ENCODE results near the gene TPX2. TPM values are rescaled to one million over a fixed set of nuclear protein-coding genes. Genes with fewer than 3 reads are reported as not detected.

The TPX2 gene
- total RNA-seq, 4 donors from 2014 or later = 4.4 to 11.2 (median 9.7) TPM

- TF ChIP-seq EP300 (IDR thresholded peaks at IDR 0.05) (no peak), POLR2AphosphoS5 (IDR thresholded peaks at IDR 0.05) (no peak), POLR2A (IDR thresholded peaks at IDR 0.05) (no peak)
- TF ChIP-seq, protein P1, sequence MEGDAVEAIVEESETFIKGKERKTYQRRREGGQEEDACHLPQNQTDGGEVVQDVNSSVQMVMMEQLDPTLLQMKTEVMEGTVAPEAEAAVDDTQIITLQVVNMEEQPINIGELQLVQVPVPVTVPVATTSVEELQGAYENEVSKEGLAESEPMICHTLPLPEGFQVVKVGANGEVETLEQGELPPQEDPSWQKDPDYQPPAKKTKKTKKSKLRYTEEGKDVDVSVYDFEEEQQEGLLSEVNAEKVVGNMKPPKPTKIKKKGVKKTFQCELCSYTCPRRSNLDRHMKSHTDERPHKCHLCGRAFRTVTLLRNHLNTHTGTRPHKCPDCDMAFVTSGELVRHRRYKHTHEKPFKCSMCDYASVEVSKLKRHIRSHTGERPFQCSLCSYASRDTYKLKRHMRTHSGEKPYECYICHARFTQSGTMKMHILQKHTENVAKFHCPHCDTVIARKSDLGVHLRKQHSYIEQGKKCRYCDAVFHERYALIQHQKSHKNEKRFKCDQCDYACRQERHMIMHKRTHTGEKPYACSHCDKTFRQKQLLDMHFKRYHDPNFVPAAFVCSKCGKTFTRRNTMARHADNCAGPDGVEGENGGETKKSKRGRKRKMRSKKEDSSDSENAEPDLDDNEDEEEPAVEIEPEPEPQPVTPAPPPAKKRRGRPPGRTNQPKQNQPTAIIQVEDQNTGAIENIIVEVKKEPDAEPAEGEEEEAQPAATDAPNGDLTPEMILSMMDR (IDR thresholded peaks at IDR 0.05) = no peak
- 94% methylated on average over 6 of the region's 6 CpGs for WGBS
These were observed 21.6 kb downstream of the TPX2 start for GRCh38 chr20:31760519-31761240.

DNA sequence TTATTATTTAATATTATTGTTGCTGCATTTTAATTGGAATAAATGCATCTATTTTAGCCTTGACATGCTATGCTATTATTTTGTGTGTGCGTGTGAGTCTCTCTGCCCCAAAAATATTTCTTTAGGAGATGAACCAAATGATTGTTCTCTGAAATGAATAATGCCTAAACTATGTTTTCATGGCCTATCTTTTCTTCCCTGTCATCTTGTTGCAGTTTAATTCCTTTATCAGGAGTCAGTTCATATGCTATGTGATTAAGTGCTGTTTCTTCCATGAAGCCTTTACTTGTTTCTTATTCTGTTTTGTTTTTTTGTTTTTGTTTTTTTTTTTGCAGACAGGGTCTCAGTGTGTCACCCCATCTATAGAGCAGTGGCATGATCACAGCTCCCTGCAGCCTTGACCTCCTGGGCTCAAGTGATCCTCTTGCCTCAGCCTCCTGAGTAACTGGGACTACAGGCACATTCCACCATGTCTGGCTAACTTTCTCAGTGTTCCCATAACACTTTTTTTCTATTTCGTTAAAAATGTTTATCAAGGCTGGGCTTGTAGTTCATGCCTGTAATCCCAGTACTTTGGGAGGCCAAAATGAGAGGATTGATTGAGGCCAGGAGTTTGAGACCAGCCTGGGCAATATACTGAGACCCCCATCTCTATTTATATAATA, 25.7 kb downstream of the TPX2 start:
- no peaks in the 10 kb centered on the region for H3K4me1 ChIP-seq
- TF ChIP-seq EP300 (IDR thresholded peaks at IDR 0.05) (no peak), POLR2A (IDR thresholded peaks at IDR 0.05) (no peak), POLR2AphosphoS5 (IDR thresholded peaks at IDR 0.05) (no peak)
- TF ChIP-seq, protein P1 (IDR thresholded peaks at IDR 0.05) = no peak
- no peak overlapping the region for H3K27ac ChIP-seq
- no peaks in the 10 kb centered on the region for H3K27me3 ChIP-seq
- no peaks in the 10 kb centered on the region for H3K9me3 ChIP-seq
- 86% methylated on average over 2 of the region's 2 CpGs for WGBS
- no peak overlapping the region for H3K4me3 ChIP-seq
- DNase-seq (ENCODE audit: low spot score in 2 of 2) = no peak
- H3K36me3 ChIP-seq = no peaks in the 10 kb centered on the region

More at GRCh38 chr20:31760519-31761240, 21.6 kb downstream of the TPX2 start:
- Histone ChIP-seq H3K27me3 (no peaks in the 10 kb centered on the region), H3K4me3 (no peak overlapping the region), H3K36me3 (no peaks in the 10 kb centered on the region), H3K27ac (no peak overlapping the region), H3K9me3 (no peaks in the 10 kb centered on the region), H3K4me1 (no peaks in the 10 kb centered on the region)
- no peak for DNase-seq (ENCODE audit: low spot score in 2 of 2)

DNA sequence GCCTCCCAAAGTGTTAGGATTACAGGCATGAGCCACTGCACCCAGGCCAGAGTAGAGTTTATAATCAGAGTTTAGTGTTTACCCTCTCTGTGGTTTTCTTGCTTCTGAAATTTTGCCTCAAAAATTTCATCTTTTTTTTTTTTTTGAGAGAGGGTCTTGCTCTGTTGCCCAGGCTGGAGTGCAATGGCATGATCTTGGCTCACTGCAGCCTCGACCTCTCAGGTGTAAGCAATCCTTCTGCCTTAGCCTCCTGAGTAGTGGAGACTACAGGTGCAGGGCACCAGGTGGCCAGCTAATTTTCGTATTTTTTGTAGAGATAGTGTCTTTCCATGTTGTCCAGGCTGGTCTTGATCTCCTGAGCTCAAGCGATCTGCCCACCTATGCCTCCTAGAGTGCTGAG, 28.7 kb downstream of the TPX2 start:
- TF ChIP-seq POLR2AphosphoS5 (IDR thresholded peaks at IDR 0.05) (no peak), POLR2A (IDR thresholded peaks at IDR 0.05) (no peak), EP300 (IDR thresholded peaks at IDR 0.05) (no peak)
- TF ChIP-seq, protein P1 (IDR thresholded peaks at IDR 0.05) = no peak

GRCh38 chr20:31769681-31770080, 30.6 kb downstream of the TPX2 start:
- TF ChIP-seq, protein P1 (IDR thresholded peaks at IDR 0.05) = no peak
- TF ChIP-seq POLR2AphosphoS5 (IDR thresholded peaks at IDR 0.05) = no peak
- TF ChIP-seq POLR2A (IDR thresholded peaks at IDR 0.05) = no peak
- no peak for TF ChIP-seq EP300 (IDR thresholded peaks at IDR 0.05)
- Histone ChIP-seq H3K9me3 (no peaks in the 10 kb centered on the region), H3K4me3 (no peak overlapping the region), H3K4me1 (no peaks in the 10 kb centered on the region), H3K36me3 (no peaks in the 10 kb centered on the region), H3K27me3 (no peaks in the 10 kb centered on the region), H3K27ac (no peak overlapping the region)
- DNase-seq (ENCODE audit: low spot score in 2 of 2) = no peak
- 91% methylated on average over 5 of the region's 5 CpGs for whole genome bisulfite sequencing

More for the DNA sequence above, 28.7 kb downstream of the TPX2 start:
- DNase-seq (ENCODE audit: low spot score in 2 of 2) = no peak
- no peaks in the 10 kb centered on the region for H3K9me3 ChIP-seq
- H3K27me3 ChIP-seq = no peaks in the 10 kb centered on the region
- H3K4me3 ChIP-seq = no peak overlapping the region
- 98% methylated on average over 3 of the region's 3 CpGs for WGBS
- H3K4me1 ChIP-seq = no peaks in the 10 kb centered on the region
- H3K36me3 ChIP-seq = no peaks in the 10 kb centered on the region
- no peak overlapping the region for H3K27ac ChIP-seq

GRCh38 chr20:31770243-31770642, 31.2 kb downstream of the TPX2 start:
- Histone ChIP-seq H3K27ac (no peak overlapping the region), H3K4me3 (peak overlapping the region; percentile 10), H3K4me1 (no peaks in the 10 kb centered on the region), H3K9me3 (no peaks in the 10 kb centered on the region), H3K36me3 (no peaks in the 10 kb centered on the region), H3K27me3 (no peaks in the 10 kb centered on the region)
- WGBS = 49% methylated on average over 1 of the region's 1 CpG
- DNase-seq (ENCODE audit: low spot score in 2 of 2) = no peak
- TF ChIP-seq, protein P1 (IDR thresholded peaks at IDR 0.05) = no peak
- no peak for TF ChIP-seq EP300 (IDR thresholded peaks at IDR 0.05)
- TF ChIP-seq POLR2AphosphoS5 (IDR thresholded peaks at IDR 0.05) = no peak
- TF ChIP-seq POLR2A (IDR thresholded peaks at IDR 0.05) = no peak
